IMR-90 (cell line): ENCODE measurements around the gene LHPP. TPM values are rescaled to one million over a fixed set of nuclear protein-coding genes. Genes with fewer than 3 reads are reported as not detected.
A peak's percentile ranks its signal among the peaks of the same experiment; 100 is the strongest.

Source experiments
- ATAC-seq: fragments of 200-7000 bp; cut with Tn5 transposase; 2 replicates; pipeline ENCODE4 v1.9.1; 2020; ENCODE audit warnings: low read depth, mild to moderate bottlenecking, moderate library complexity
- Bru-seq: library from RNA; stranded (reverse); fragments of 400-500 nt; gene quantifications from one replicate; lab custom pipeline; 2021; lab: Mats Ljungman, UMichigan
- BruChase-seq, 2 experiments: library from RNA; stranded (reverse); fragments of 400-500 nt; gene quantifications; one replicate each; lab custom pipeline; 2021; lab: Mats Ljungman, UMichigan
- BruUV-seq: library from RNA; stranded (reverse); fragments of 400-500 nt; replicated peaks from 2 replicates; lab custom pipeline; 2021; lab: Mats Ljungman, UMichigan
- CTCF ChIA-PET: fragments of 300-600 bp; formaldehyde crosslinking; extraction: SDS; loops from one replicate; lab custom pipeline; 2021; ENCODE audit warnings: antibody characterized with exemption; lab: Yijun Ruan, JAX
- POLR2A ChIA-PET: fragments of 300-600 bp; sonication (Branson Sonifier 250); formaldehyde crosslinking; loops from one replicate; lab custom pipeline; 2022; ENCODE audit warnings: antibody characterized with exemption; ENCODE audit not compliant: unreplicated experiment; lab: Charles Lee
- DNase-seq: peaks from one replicate; pipeline ENCODE4 v3.0.0; 2013
- H2AFZ ChIP-seq: replicated peaks from 2 replicates; pipeline ENCODE3; 2013; ENCODE audit warnings: low read length, mild to moderate bottlenecking; ENCODE audit not compliant: poor library complexity
- H2AK5ac ChIP-seq: 2 replicates; pipeline ENCODE4 v1.6.1; 2013; ENCODE audit warnings: low read depth, low read length, inconsistent platforms
- H2AK9ac ChIP-seq: replicated peaks from 2 replicates; pipeline ENCODE3; 2013; ENCODE audit warnings: mild to moderate bottlenecking, low read depth, low read length, moderate library complexity; ENCODE audit not compliant: poor library complexity
- H2BK120ac ChIP-seq: 2 replicates; pipeline ENCODE4 v1.6.1; 2013; ENCODE audit warnings: low read depth, low read length, inconsistent platforms
- H2BK15ac ChIP-seq: 3 replicates; pipeline ENCODE4 v1.6.1; 2013; ENCODE audit warnings: low read depth, low read length, inconsistent platforms
- H2BK20ac ChIP-seq: 2 replicates; pipeline ENCODE4 v1.6.1; 2013; ENCODE audit warnings: low read depth, mild to moderate bottlenecking, inconsistent platforms, low read length, moderate library complexity
- H2BK5ac ChIP-seq: 2 replicates; pipeline ENCODE4 v1.6.1; 2013; ENCODE audit warnings: mild to moderate bottlenecking, low read depth, low read length, inconsistent platforms; ENCODE audit not compliant: poor library complexity, severe bottlenecking
- H3K14ac ChIP-seq: replicated peaks from 2 replicates; pipeline ENCODE4 v1.6.1; 2013; ENCODE audit warnings: low read depth, low read length, inconsistent platforms
- H3K18ac ChIP-seq: 2 replicates; pipeline ENCODE4 v1.6.1; 2013; ENCODE audit warnings: low read depth, low read length, control low read depth
- H3K23ac ChIP-seq: 2 replicates; pipeline ENCODE4 v1.6.1; 2013; ENCODE audit warnings: low read depth, low read length, inconsistent platforms
- H3K27ac ChIP-seq: 2 replicates; pipeline ENCODE4 v1.5.1; 2013; ENCODE audit warnings: mild to moderate bottlenecking, control low read depth, low read length; ENCODE audit not compliant: insufficient read depth
- H3K27me3 ChIP-seq: 2 replicates; pipeline ENCODE4 v1.6.1; 2013; ENCODE audit warnings: low read length; ENCODE audit not compliant: control insufficient read depth, insufficient read depth
- H3K36me3 ChIP-seq: 2 replicates; pipeline ENCODE4 v1.6.1; 2013; ENCODE audit warnings: low read length, mixed read lengths; ENCODE audit not compliant: control insufficient read depth, insufficient read depth
- H3K4ac ChIP-seq: 2 replicates; pipeline ENCODE4 v1.6.1; 2013; ENCODE audit warnings: low read depth, low read length, inconsistent platforms
- H3K4me1 ChIP-seq: 2 replicates; pipeline ENCODE4 v1.6.1; 2013; ENCODE audit warnings: low read length, mixed read lengths; ENCODE audit not compliant: control insufficient read depth, insufficient read depth
- H3K4me2 ChIP-seq: 2 replicates; pipeline ENCODE4 v1.6.1; 2013; ENCODE audit warnings: low read depth, mild to moderate bottlenecking, control low read depth, low read length, moderate library complexity
- H3K4me3 ChIP-seq: 2 replicates; pipeline ENCODE4 v1.5.1; 2013; ENCODE audit warnings: low read depth, mild to moderate bottlenecking, control low read depth, low read length, moderate library complexity; ENCODE audit not compliant: insufficient read depth
- H3K56ac ChIP-seq: 2 replicates; pipeline ENCODE4 v1.6.1; 2013; ENCODE audit warnings: low read length, inconsistent platforms; ENCODE audit not compliant: insufficient read depth; ENCODE audit errors: extremely low read depth
- H3K79me1 ChIP-seq, 2 experiments: 2 replicates each; pipeline ENCODE4 v1.6.1; 2013; ENCODE audit warnings: low read length in 2 of 2, inconsistent platforms in 1 of 2, low read depth in 1 of 2
- H3K9ac ChIP-seq: 2 replicates; pipeline ENCODE4 v1.6.1; 2013; ENCODE audit warnings: low read depth, low read length, control low read depth
- H3K9me1 ChIP-seq: 2 replicates; pipeline ENCODE4 v1.6.1; 2013; ENCODE audit warnings: low read length, inconsistent platforms; ENCODE audit not compliant: insufficient read depth
- H3K9me3 ChIP-seq: 2 replicates; pipeline ENCODE4 v1.6.1; 2013; ENCODE audit warnings: low read length; ENCODE audit not compliant: control insufficient read depth, insufficient read depth
- H4K20me1 ChIP-seq: 2 replicates; pipeline ENCODE4 v1.6.1; 2013; ENCODE audit warnings: low read length, inconsistent platforms; ENCODE audit not compliant: insufficient read depth
- H4K5ac ChIP-seq: 2 replicates; pipeline ENCODE4 v1.6.1; 2013; ENCODE audit warnings: mild to moderate bottlenecking, low read depth, low read length, control low read depth
- H4K8ac ChIP-seq, 2 experiments: 2 replicates each; pipeline ENCODE4 v1.6.1; 2013; ENCODE audit warnings: low read depth in 2 of 2, low read length in 2 of 2, control low read depth in 1 of 2, inconsistent platforms in 1 of 2
- H4K91ac ChIP-seq: 2 replicates; pipeline ENCODE4 v1.6.1; 2013; ENCODE audit warnings: low read depth, low read length, inconsistent platforms; ENCODE audit not compliant: insufficient read depth
- MXI1 ChIP-seq: IDR thresholded peaks from 2 replicates; pipeline ENCODE4 v1.6.1; 2012; ENCODE audit warnings: low read depth, mild to moderate bottlenecking, low read length, moderate library complexity, borderline replicate concordance
- WGBS, 2 experiments: methylation state at CpG; one replicate each; pipeline versions ENCODE4 v1.1.5 to v1.1.7; 2013; ENCODE audit warnings: missing lambda C conversion rate in 2 of 2; ENCODE audit not compliant: insufficient read length in 1 of 2; ENCODE audit errors: extremely low coverage in 2 of 2; 5-methylcytosine and 5-hydroxymethylcytosine counted together
- dilution Hi-C: fragments of 300-500 bp; cut with HindIII; formaldehyde crosslinking; loops from one replicate; pipeline ENCODE4 v1.14.3; 2018; ENCODE audit warnings: low sequenced_read_pairs; ENCODE audit not compliant: unreplicated experiment
- in situ Hi-C: fragments of 300-500 bp; cut with MboI; formaldehyde crosslinking; loops from 3 replicates; pipeline ENCODE4 v1.14.3; 2019; ENCODE audit warnings: low sequenced_read_pairs, inconsistent platforms, mixed read lengths
- intact Hi-C: fragments of 100-400 bp; cut with micrococcal nuclease; formaldehyde crosslinking; loops from 2 replicates; pipeline ENCODE4 v1.10.0; 2022
- long read RNA-seq: library from polyadenylated mRNA; unstranded; transcript quantifications from one replicate; pipeline ENCODE4 v2.0.0, GENCODE V29; 2021; ENCODE audit not compliant: unreplicated experiment
- polyA plus RNA-seq, 3 experiments: library from polyadenylated mRNA; depleted of rRNA; stranded (reverse); fragments of >200 nt; gene quantifications; 2 replicates each; pipeline ENCODE4 v1.2.3, GENCODE V29; 2012; ENCODE audit warnings: low replicate concordance in 1 of 3
- total RNA-seq: library from RNA; depleted of rRNA; stranded (reverse); fragments of >200 nt; gene quantifications from 2 replicates; pipeline ENCODE4 v1.2.3, GENCODE V29; 2012; rRNA removed
- TF ChIP-seq, protein P1 (sequence below): fragments of 150-350 bp; IDR thresholded peaks from 2 replicates; pipeline ENCODE4 v1.6.1; 2017; ENCODE audit warnings: mild to moderate bottlenecking, antibody characterized with exemption, low read length, low read depth
- TF ChIP-seq, protein P2 (sequence below): conservative IDR thresholded peaks from 2 replicates; pipeline ENCODE4 v1.5.1; 2012; ENCODE audit warnings: mild to moderate bottlenecking, low read depth, low read length, improper control_type of control experiment

Gene LHPP, protein sequence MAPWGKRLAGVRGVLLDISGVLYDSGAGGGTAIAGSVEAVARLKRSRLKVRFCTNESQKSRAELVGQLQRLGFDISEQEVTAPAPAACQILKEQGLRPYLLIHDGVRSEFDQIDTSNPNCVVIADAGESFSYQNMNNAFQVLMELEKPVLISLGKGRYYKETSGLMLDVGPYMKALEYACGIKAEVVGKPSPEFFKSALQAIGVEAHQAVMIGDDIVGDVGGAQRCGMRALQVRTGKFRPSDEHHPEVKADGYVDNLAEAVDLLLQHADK
- total RNA-seq (2.2 and 2.7 TPM in 2 replicates), polyA plus RNA-seq (2012; rRNA removed) (8.3 and 8.5 TPM in 2 replicates), Bru-seq, nascent RNA (percentile 45 among the genes with signal in this experiment), BruChase-seq, experiment 1, labeled RNA remaining after a 6-hour chase (percentile 53 among the genes with signal in this experiment), BruChase-seq, experiment 2, labeled RNA remaining after a 2-hour chase (percentile 47 among the genes with signal in this experiment)
- 15.0 and 22.8 TPM in 2 replicates for polyA plus RNA-seq (2012; cell fraction: cytosol; rRNA removed)
- polyA plus RNA-seq (2012; cell fraction: nucleus; rRNA removed; ENCODE audit: low replicate concordance), result 9.6 and 18.7 TPM in 2 replicates
- long read RNA-seq, transcript LHPP-202 (7 exons, 1,622 nt), result major isoform, 5 of 11 reads
- long read RNA-seq, partial matches to known transcripts, result 1 of 11 reads
- long read RNA-seq, other reads (novel, unspliced or antisense), result 2 of 11 reads

DNA sequence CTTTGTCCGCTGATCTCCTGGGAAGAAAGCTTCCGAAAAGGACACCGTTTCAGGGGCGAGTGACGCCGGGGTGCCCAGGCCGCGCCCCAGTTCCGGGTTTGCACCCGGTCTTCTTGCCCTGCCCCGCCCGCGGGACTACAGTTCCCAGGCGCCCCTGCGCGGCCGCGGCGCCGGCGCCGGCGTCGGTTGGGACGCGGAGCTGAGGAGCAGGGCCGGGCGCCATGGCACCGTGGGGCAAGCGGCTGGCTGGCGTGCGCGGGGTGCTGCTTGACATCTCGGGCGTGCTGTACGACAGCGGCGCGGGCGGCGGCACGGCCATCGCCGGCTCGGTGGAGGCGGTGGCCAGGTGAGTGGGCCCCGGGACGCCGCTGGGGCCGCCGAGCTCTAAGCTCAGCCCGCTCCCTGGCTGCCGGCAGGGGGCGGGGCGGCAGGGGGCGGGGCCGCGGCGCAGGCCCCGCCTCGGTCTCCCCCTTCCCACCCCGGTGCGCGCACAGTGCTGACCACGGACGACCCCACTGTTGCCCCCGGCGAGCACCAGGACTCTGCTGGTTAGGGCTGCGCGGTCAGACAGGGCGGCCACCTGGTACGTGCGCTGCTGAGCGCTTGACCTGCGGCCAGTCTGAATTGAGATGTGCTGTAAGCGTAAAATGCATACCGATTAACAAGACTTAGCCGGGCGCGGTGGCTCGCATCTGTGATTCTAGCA, at the start of gene LHPP:
Gene LHPP, plus strand, starts transcription at position 182 of the 706 bp plus-strand sequence. Its CDS starts 40 bp downstream, at position 222.
- dilution Hi-C loops, result no loop called here
- DNase-seq, result peak; percentile 66
- H3K9me1 ChIP-seq, result 0 out of 2 replicates have a peak, but pooled peaks cover 2% of the 10 kb centered on the region
- peak within 1 kb of the TSS; percentile 82 for H2AK9ac ChIP-seq
- ChIA-PET CTCF (no interaction called here), POLR2A (interaction anchor here (0.8 kb wide), 1 partner anchor 43 kb away, joined by 3 read pairs; no protein-coding TSS in a partner anchor)
- H3K18ac ChIP-seq, result peak within 1 kb of the TSS; percentile 93
- H4K91ac ChIP-seq, result peak within 1 kb of the TSS; percentile 87
- in situ Hi-C loops, result no loop called here
- peak within 1 kb of the TSS; percentile 98 for H4K8ac ChIP-seq
- no TSS peak for BruUV-seq
- H2BK20ac ChIP-seq, result no peak within 1 kb of the TSS
- peak within 1 kb of the TSS; percentile 96 for H3K14ac ChIP-seq
- H3K9ac ChIP-seq, result peak within 1 kb of the TSS; percentile 85
- TF ChIP-seq, protein P1, sequence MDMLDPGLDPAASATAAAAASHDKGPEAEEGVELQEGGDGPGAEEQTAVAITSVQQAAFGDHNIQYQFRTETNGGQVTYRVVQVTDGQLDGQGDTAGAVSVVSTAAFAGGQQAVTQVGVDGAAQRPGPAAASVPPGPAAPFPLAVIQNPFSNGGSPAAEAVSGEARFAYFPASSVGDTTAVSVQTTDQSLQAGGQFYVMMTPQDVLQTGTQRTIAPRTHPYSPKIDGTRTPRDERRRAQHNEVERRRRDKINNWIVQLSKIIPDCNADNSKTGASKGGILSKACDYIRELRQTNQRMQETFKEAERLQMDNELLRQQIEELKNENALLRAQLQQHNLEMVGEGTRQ, result no peak
- TF ChIP-seq, protein P2, sequence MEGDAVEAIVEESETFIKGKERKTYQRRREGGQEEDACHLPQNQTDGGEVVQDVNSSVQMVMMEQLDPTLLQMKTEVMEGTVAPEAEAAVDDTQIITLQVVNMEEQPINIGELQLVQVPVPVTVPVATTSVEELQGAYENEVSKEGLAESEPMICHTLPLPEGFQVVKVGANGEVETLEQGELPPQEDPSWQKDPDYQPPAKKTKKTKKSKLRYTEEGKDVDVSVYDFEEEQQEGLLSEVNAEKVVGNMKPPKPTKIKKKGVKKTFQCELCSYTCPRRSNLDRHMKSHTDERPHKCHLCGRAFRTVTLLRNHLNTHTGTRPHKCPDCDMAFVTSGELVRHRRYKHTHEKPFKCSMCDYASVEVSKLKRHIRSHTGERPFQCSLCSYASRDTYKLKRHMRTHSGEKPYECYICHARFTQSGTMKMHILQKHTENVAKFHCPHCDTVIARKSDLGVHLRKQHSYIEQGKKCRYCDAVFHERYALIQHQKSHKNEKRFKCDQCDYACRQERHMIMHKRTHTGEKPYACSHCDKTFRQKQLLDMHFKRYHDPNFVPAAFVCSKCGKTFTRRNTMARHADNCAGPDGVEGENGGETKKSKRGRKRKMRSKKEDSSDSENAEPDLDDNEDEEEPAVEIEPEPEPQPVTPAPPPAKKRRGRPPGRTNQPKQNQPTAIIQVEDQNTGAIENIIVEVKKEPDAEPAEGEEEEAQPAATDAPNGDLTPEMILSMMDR, result peak; percentile 17; the same call in 1 of the 2 replicates
- TF ChIP-seq MXI1, result peak; percentile 44; the same call in 1 of the 2 replicates
- WGBS, 2 experiments, result 25% methylated on average over 4 of the region's 81 CpGs; no CpG with 5 or more reads in 1 of the 2 experiments
- H2AK5ac ChIP-seq, result no peak within 1 kb of the TSS; the same call in 1 of the 2 replicates
- H3K27me3 ChIP-seq, result peaks cover 7% of the 10 kb centered on the region
- H2AFZ ChIP-seq, result peak within 1 kb of the TSS; percentile 100
- ATAC-seq, result peak; percentile 100
- H2BK120ac ChIP-seq, result peak within 1 kb of the TSS; percentile 62
- H3K4me3 ChIP-seq, result peak within 1 kb of the TSS; percentile 98
- intact Hi-C loops, result no loop called here
- H2BK15ac ChIP-seq, result 0 out of 3 replicates have a peak within 1 kb of the TSS, but pooled peaks have one; percentile 24
- peaks cover 4% of the 10 kb centered on the region for H3K4me1 ChIP-seq
- H3K23ac ChIP-seq, result no peak within 1 kb of the TSS; the same call in 1 of the 2 replicates
- H3K9me3 ChIP-seq, result no peaks in the 10 kb centered on the region
- H4K5ac ChIP-seq, result peak within 1 kb of the TSS; percentile 100
- no peak within 1 kb of the TSS for H3K56ac ChIP-seq
- peak within 1 kb of the TSS; percentile 100 for H3K4me2 ChIP-seq
- no peaks in the 10 kb centered on the region for H4K20me1 ChIP-seq
- H3K79me1 ChIP-seq, result peaks cover 5% of the 10 kb centered on the region in 2 experiments; a peak in 3 of 4 replicates
- peak within 1 kb of the TSS; percentile 88 for H3K27ac ChIP-seq
- no peaks in the 10 kb centered on the region for H3K36me3 ChIP-seq
- H3K4ac ChIP-seq, result peak within 1 kb of the TSS; percentile 96
- peak within 1 kb of the TSS; percentile 90 for H2BK5ac ChIP-seq
